ENCODE results near the gene CRIP1. TPM values are rescaled to one million over a fixed set of nuclear protein-coding genes. Genes with fewer than 3 reads are reported as not detected.

CRIP1 gene
- total RNA-seq, 1 donor from 2014 or later, result 5.2 TPM

GRCh38 chr14:105526776-105527380, 40.2 kb downstream of the CRIP1 start:
- H3K27ac ChIP-seq (ENCODE audit: low read depth, low read length), result no peak overlapping the region
- no peaks in the 10 kb centered on the region for H3K36me3 ChIP-seq (ENCODE audit: control insufficient read depth in 3 of 3, insufficient read depth in 3 of 3, low read length in 3 of 3)
- H3K4me1 ChIP-seq (ENCODE audit: control insufficient read depth in 3 of 3, insufficient read depth in 3 of 3, low read length in 3 of 3), result peaks cover 18 to 21% (median 19%) of the 10 kb centered on the region in 3 donors
- peak overlapping the region; percentile 14 to 59 (median 45) for H3K4me3 ChIP-seq (ENCODE audit: low read length in 3 of 3)
- peaks cover 24 to 46% (median 27%) of the 10 kb centered on the region in 3 donors for H3K27me3 ChIP-seq (ENCODE audit: control insufficient read depth in 3 of 3, insufficient read depth in 3 of 3, low read length in 3 of 3)
- no peaks in the 10 kb centered on the region for H3K9me3 ChIP-seq (ENCODE audit: control insufficient read depth in 3 of 3, low read length in 3 of 3)
- peak overlapping the region in 2 of 3 donors; percentile 20 to 50 for H3K9ac ChIP-seq (ENCODE audit: low read depth in 1 of 3, low read length in 3 of 3)

GRCh38 chr14:105527381-105527825, 40.7 kb downstream of the CRIP1 start:
- H3K4me3 ChIP-seq (ENCODE audit: low read length in 3 of 3), result peak overlapping the region; percentile 14 to 63 (median 59)
- H3K27ac ChIP-seq (ENCODE audit: low read depth, low read length), result no peak overlapping the region
- H3K36me3 ChIP-seq (ENCODE audit: control insufficient read depth in 3 of 3, insufficient read depth in 3 of 3, low read length in 3 of 3), result no peaks in the 10 kb centered on the region
- H3K27me3 ChIP-seq (ENCODE audit: control insufficient read depth in 3 of 3, insufficient read depth in 3 of 3, low read length in 3 of 3), result peaks cover 25 to 51% (median 27%) of the 10 kb centered on the region in 3 donors
- H3K9me3 ChIP-seq (ENCODE audit: control insufficient read depth in 3 of 3, low read length in 3 of 3), result no peaks in the 10 kb centered on the region
- peak overlapping the region in 1 of 3 donors; percentile 50 for H3K9ac ChIP-seq (ENCODE audit: low read depth in 1 of 3, low read length in 3 of 3)
- H3K4me1 ChIP-seq (ENCODE audit: control insufficient read depth in 3 of 3, insufficient read depth in 3 of 3, low read length in 3 of 3), result peaks cover 18 to 21% (median 19%) of the 10 kb centered on the region in 3 donors

- peak overlapping the region in 2 of 3 donors; percentile 62 to 63 for H3K4me3 ChIP-seq (ENCODE audit: low read length in 3 of 3)
- no peak overlapping the region for H3K27ac ChIP-seq (ENCODE audit: low read depth, low read length)
- H3K9ac ChIP-seq (ENCODE audit: low read depth in 1 of 3, low read length in 3 of 3), result peak overlapping the region in 2 of 3 donors; percentile 67 to 74
- no peaks in the 10 kb centered on the region for H3K36me3 ChIP-seq (ENCODE audit: control insufficient read depth in 3 of 3, insufficient read depth in 3 of 3, low read length in 3 of 3)
- H3K4me1 ChIP-seq (ENCODE audit: control insufficient read depth in 3 of 3, insufficient read depth in 3 of 3, low read length in 3 of 3), result peaks cover 18 to 21% (median 19%) of the 10 kb centered on the region in 3 donors
- H3K27me3 ChIP-seq (ENCODE audit: control insufficient read depth in 3 of 3, insufficient read depth in 3 of 3, low read length in 3 of 3), result peaks cover 27 to 54% (median 30%) of the 10 kb centered on the region in 3 donors
- H3K9me3 ChIP-seq (ENCODE audit: control insufficient read depth in 3 of 3, low read length in 3 of 3), result no peaks in the 10 kb centered on the region
These were observed 41.3 kb downstream of the CRIP1 start for GRCh38 chr14:105527826-105528585.

- H3K27ac ChIP-seq (ENCODE audit: low read depth, low read length), result no peak overlapping the region
- H3K27me3 ChIP-seq (ENCODE audit: control insufficient read depth in 3 of 3, insufficient read depth in 3 of 3, low read length in 3 of 3), result peaks cover 30 to 61% (median 33%) of the 10 kb centered on the region in 3 donors
These were observed 42.1 kb downstream of the CRIP1 start for GRCh38 chr14:105528586-105529318.

GRCh38 chr14:105529319-105529568, 42.6 kb downstream of the CRIP1 start:
- H3K4me3 ChIP-seq (ENCODE audit: low read length in 3 of 3), result peak overlapping the region in 1 of 3 donors; percentile 64
- no peak overlapping the region for H3K27ac ChIP-seq (ENCODE audit: low read depth, low read length)
- H3K9ac ChIP-seq (ENCODE audit: low read depth in 1 of 3, low read length in 3 of 3), result peak overlapping the region in 1 of 3 donors; percentile 25
- no peaks in the 10 kb centered on the region for H3K9me3 ChIP-seq (ENCODE audit: control insufficient read depth in 3 of 3, low read length in 3 of 3)
- no peaks in the 10 kb centered on the region for H3K36me3 ChIP-seq (ENCODE audit: control insufficient read depth in 3 of 3, insufficient read depth in 3 of 3, low read length in 3 of 3)
- peaks cover 18 to 21% (median 19%) of the 10 kb centered on the region in 3 donors for H3K4me1 ChIP-seq (ENCODE audit: control insufficient read depth in 3 of 3, insufficient read depth in 3 of 3, low read length in 3 of 3)
- peaks cover 30 to 64% (median 33%) of the 10 kb centered on the region in 3 donors for H3K27me3 ChIP-seq (ENCODE audit: control insufficient read depth in 3 of 3, insufficient read depth in 3 of 3, low read length in 3 of 3)

More at GRCh38 chr14:105528586-105529318, 42.1 kb downstream of the CRIP1 start:
- Histone ChIP-seq H3K36me3 (ENCODE audit: control insufficient read depth in 3 of 3, insufficient read depth in 3 of 3, low read length in 3 of 3) (no peaks in the 10 kb centered on the region), H3K4me1 (ENCODE audit: control insufficient read depth in 3 of 3, insufficient read depth in 3 of 3, low read length in 3 of 3) (peaks cover 18 to 21% (median 19%) of the 10 kb centered on the region in 3 donors), H3K4me3 (ENCODE audit: low read length in 3 of 3) (peak overlapping the region in 2 of 3 donors; percentile 57 to 64), H3K9me3 (ENCODE audit: control insufficient read depth in 3 of 3, low read length in 3 of 3) (no peaks in the 10 kb centered on the region), H3K9ac (ENCODE audit: low read depth in 1 of 3, low read length in 3 of 3) (peak overlapping the region in 1 of 3 donors; percentile 25)

GRCh38 chr14:105529569-105530284, 43.0 kb downstream of the CRIP1 start:
- H3K36me3 ChIP-seq (ENCODE audit: control insufficient read depth in 3 of 3, insufficient read depth in 3 of 3, low read length in 3 of 3), result no peaks in the 10 kb centered on the region
- H3K9me3 ChIP-seq (ENCODE audit: control insufficient read depth in 3 of 3, low read length in 3 of 3), result no peaks in the 10 kb centered on the region
- H3K27ac ChIP-seq (ENCODE audit: low read depth, low read length), result no peak overlapping the region
- H3K27me3 ChIP-seq (ENCODE audit: control insufficient read depth in 3 of 3, insufficient read depth in 3 of 3, low read length in 3 of 3), result peaks cover 25 to 69% (median 37%) of the 10 kb centered on the region in 3 donors
- H3K4me1 ChIP-seq (ENCODE audit: control insufficient read depth in 3 of 3, insufficient read depth in 3 of 3, low read length in 3 of 3), result peaks cover 18 to 21% (median 19%) of the 10 kb centered on the region in 3 donors
- no peak overlapping the region for H3K9ac ChIP-seq (ENCODE audit: low read depth in 1 of 3, low read length in 3 of 3)
- peak overlapping the region in 1 of 3 donors; percentile 64 for H3K4me3 ChIP-seq (ENCODE audit: low read length in 3 of 3)

GRCh38 chr14:105530285-105531087, 43.8 kb downstream of the CRIP1 start:
- no peak overlapping the region for H3K4me3 ChIP-seq (ENCODE audit: low read length in 3 of 3)
- H3K9ac ChIP-seq (ENCODE audit: low read depth in 1 of 3, low read length in 3 of 3), result no peak overlapping the region
- H3K36me3 ChIP-seq (ENCODE audit: control insufficient read depth in 3 of 3, insufficient read depth in 3 of 3, low read length in 3 of 3), result no peaks in the 10 kb centered on the region
- H3K4me1 ChIP-seq (ENCODE audit: control insufficient read depth in 3 of 3, insufficient read depth in 3 of 3, low read length in 3 of 3), result peaks cover 18 to 21% (median 19%) of the 10 kb centered on the region in 3 donors
- peaks cover 20 to 68% (median 37%) of the 10 kb centered on the region in 3 donors for H3K27me3 ChIP-seq (ENCODE audit: control insufficient read depth in 3 of 3, insufficient read depth in 3 of 3, low read length in 3 of 3)
- no peak overlapping the region for H3K27ac ChIP-seq (ENCODE audit: low read depth, low read length)
- no peaks in the 10 kb centered on the region for H3K9me3 ChIP-seq (ENCODE audit: control insufficient read depth in 3 of 3, low read length in 3 of 3)

GRCh38 chr14:105531088-105531893, 44.6 kb downstream of the CRIP1 start:
- H3K27me3 ChIP-seq (ENCODE audit: control insufficient read depth in 3 of 3, insufficient read depth in 3 of 3, low read length in 3 of 3), result peaks cover 21 to 67% (median 42%) of the 10 kb centered on the region in 3 donors
- no peak overlapping the region for H3K27ac ChIP-seq (ENCODE audit: low read depth, low read length)
- H3K4me1 ChIP-seq (ENCODE audit: control insufficient read depth in 3 of 3, insufficient read depth in 3 of 3, low read length in 3 of 3), result peaks cover 18 to 21% (median 19%) of the 10 kb centered on the region in 3 donors
- H3K9me3 ChIP-seq (ENCODE audit: control insufficient read depth in 3 of 3, low read length in 3 of 3), result no peaks in the 10 kb centered on the region
- no peak overlapping the region for H3K4me3 ChIP-seq (ENCODE audit: low read length in 3 of 3)
- H3K36me3 ChIP-seq (ENCODE audit: control insufficient read depth in 3 of 3, insufficient read depth in 3 of 3, low read length in 3 of 3), result no peaks in the 10 kb centered on the region
- H3K9ac ChIP-seq (ENCODE audit: low read depth in 1 of 3, low read length in 3 of 3), result no peak overlapping the region

All from skeletal muscle tissue (tissue), 4 donors.